Smooth muscle cell of the coronary artery (primary cell): ENCODE results near the gene RND2. TPM values are rescaled to one million over a fixed set of nuclear protein-coding genes. Genes with fewer than 3 reads are reported as not detected.

ENCODE experiments used
- total RNA-seq: library from RNA; depleted of rRNA; stranded (reverse); fragments of >200 nt; gene quantifications from 2 replicates; pipeline ENCODE4 v1.2.3, GENCODE V29; 2014; ENCODE audit warnings: low replicate concordance

The RND2 gene, protein sequence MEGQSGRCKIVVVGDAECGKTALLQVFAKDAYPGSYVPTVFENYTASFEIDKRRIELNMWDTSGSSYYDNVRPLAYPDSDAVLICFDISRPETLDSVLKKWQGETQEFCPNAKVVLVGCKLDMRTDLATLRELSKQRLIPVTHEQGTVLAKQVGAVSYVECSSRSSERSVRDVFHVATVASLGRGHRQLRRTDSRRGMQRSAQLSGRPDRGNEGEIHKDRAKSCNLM
- 0.53 and 0.82 TPM in 2 replicates for total RNA-seq

GRCh38 chr17:43024407-43025289 lies at the start of gene RND2:
RND2 (plus strand) TSS chr17:43025231; CDS start chr17:43025348, 117 bp downstream.

GRCh38 chr17:42979511-42980273 lies 45.3 kb upstream of the RND2 start, which contains the start of gene PTGES3L:
PTGES3L (minus strand) TSS chr17:42980080; CDS start chr17:42980053, 27 bp downstream.

DNA sequence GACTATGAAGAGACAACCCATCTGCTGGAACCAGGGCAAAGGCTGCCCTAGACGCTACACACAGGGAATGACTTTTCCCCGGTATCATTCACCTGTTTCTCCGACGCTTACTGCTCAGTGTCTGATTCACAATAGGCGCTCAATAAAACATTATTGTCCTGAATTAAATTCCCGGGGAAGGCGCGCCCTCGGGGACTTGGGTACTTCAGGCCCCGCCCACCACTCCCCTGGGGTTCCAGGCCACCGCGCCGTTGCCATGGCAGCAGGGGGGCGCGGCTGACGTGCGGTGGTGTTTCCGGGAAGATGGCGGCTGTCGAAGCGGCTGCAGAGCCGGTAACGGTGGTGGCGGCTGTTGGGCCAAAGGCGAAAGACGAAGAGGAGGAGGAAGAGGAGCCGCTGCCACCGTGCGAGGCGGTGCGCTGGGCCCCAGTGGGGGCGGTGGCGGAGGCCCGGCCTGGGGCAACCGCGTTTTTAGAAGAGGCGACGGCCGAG lies 44.7 kb upstream of the RND2 start, which contains the start of gene RUNDC1:
Gene RUNDC1 (plus strand): TSS at position 292 of the 492 bp plus-strand sequence. CDS start 12 bp downstream, at position 304.

GRCh38 chr17:42997984-42998938 lies 26.8 kb upstream of the RND2 start, which contains the start of gene RPL27:
RPL27 (plus strand) TSS chr17:42998419; CDS start chr17:42998751, 332 bp downstream.

GRCh38 chr17:43006639-43007551 lies 18.1 kb upstream of the RND2 start, which contains the start of gene IFI35:
IFI35 (plus strand) TSS chr17:43006784; CDS start chr17:43006948, 164 bp downstream.

GRCh38 chr17:43021741-43022512 lies 3.1 kb upstream of the RND2 start, which contains the start of gene VAT1:
VAT1 (minus strand) TSS chr17:43022385; CDS start chr17:43022322, 63 bp downstream.

Other genes with a start within 250 kb of the RND2 start
- 0.12 and 1.6 TPM in 2 replicates for gene WNK4, start 244.6 kb upstream of the RND2 start, total RNA-seq
- 61.5 and 63.4 TPM in 2 replicates for gene COA3, start 226.5 kb upstream of the RND2 start, total RNA-seq
- 0.30 TPM in 1 of 2 replicates, not detected in the other for gene CNTD1, start 226.4 kb upstream of the RND2 start, total RNA-seq
- 150 and 195 TPM in 2 replicates for gene BECN1, start 200.9 kb upstream of the RND2 start, total RNA-seq
- gene PSME3, start 191.8 kb upstream of the RND2 start, total RNA-seq: 32.3 and 68.3 TPM in 2 replicates
- 0.23 and 0.30 TPM in 2 replicates for gene AOC2, start 180.7 kb upstream of the RND2 start, total RNA-seq
- gene AOC3, start 174.0 kb upstream of the RND2 start, total RNA-seq: 0.23 and 0.94 TPM in 2 replicates
- gene G6PC1, start 124.4 kb upstream of the RND2 start, total RNA-seq: not detected in 2 replicates
- gene AARSD1, start 60.8 kb upstream of the RND2 start, total RNA-seq: 30.8 and 33.9 TPM in 2 replicates
- 1.1 TPM in 1 of 2 replicates, not detected in the other for gene PTGES3L, start 45.2 kb upstream of the RND2 start, total RNA-seq
- gene RUNDC1, start 44.7 kb upstream of the RND2 start, total RNA-seq: 10.7 and 12.1 TPM in 2 replicates
- 1,818 and 2,251 TPM in 2 replicates for gene RPL27, start 26.8 kb upstream of the RND2 start, total RNA-seq
- gene IFI35, start 18.4 kb upstream of the RND2 start, total RNA-seq: 17.7 and 20.4 TPM in 2 replicates
- gene VAT1, start 2.8 kb upstream of the RND2 start, total RNA-seq: 139 and 934 TPM in 2 replicates
- gene BRCA1, start 100.1 kb downstream of the RND2 start, total RNA-seq: 3.7 and 5.0 TPM in 2 replicates
- 63.5 and 95.2 TPM in 2 replicates for gene NBR1, start 146.0 kb downstream of the RND2 start, total RNA-seq
- 1.6 and 2.0 TPM in 2 replicates for gene TMEM106A, start 186.6 kb downstream of the RND2 start, total RNA-seq
- gene CCDC200, start 203.4 kb downstream of the RND2 start, total RNA-seq: not detected in 2 replicates
- not detected in 2 replicates for gene RNU2-1, start 208.7 kb downstream of the RND2 start, total RNA-seq